Testis (tissue), 3 donors: Measurements from ENCODE around the gene PI4KA. TPM values are rescaled to one million over a fixed set of nuclear protein-coding genes. Genes with fewer than 3 reads are reported as not detected.
"Not testable (repeated sequence)": the region's sequence is repeated elsewhere in the genome, so short reads cannot be mapped to it uniquely, and the experiment has no call there.

Experiments used
- DNase-seq: peaks from one replicate; pipeline ENCODE4 v3.0.0-alpha.2; 2019
- H3K27ac ChIP-seq, 2 donors: fragments of 200-600 bp; sonication (generic); one replicate each; pipeline ENCODE4 v1.5.1; 2019
- H3K27me3 ChIP-seq: fragments of 200-600 bp; sonication (generic); one replicate; pipeline ENCODE4 v1.5.1; 2019
- H3K36me3 ChIP-seq: fragments of 200-600 bp; sonication (generic); one replicate; pipeline ENCODE4 v1.5.1; 2017; ENCODE audit warnings: low read depth; ENCODE audit errors: missing control alignments
- H3K4me1 ChIP-seq: fragments of 200-600 bp; sonication (generic); one replicate; pipeline ENCODE4 v1.5.1; 2019
- H3K4me3 ChIP-seq, 2 donors: fragments of 200-600 bp; sonication (generic); one replicate each; pipeline ENCODE4 v1.5.1; 2017 to 2019
- H3K9me3 ChIP-seq: fragments of 200-600 bp; sonication (generic); one replicate; pipeline ENCODE4 v1.5.1; 2017
- CTCF ChIP-seq, 3 experiments: fragments of 450-650 bp in 2 of 3; fragments of 200-600 bp in 1 of 3; sonication (generic) in 1 of 3; IDR thresholded peaks; one replicate each; pipeline ENCODE4 v1.5.1; 2016 to 2019; ENCODE audit warnings: antibody characterized with exemption in 3 of 3, mild to moderate bottlenecking in 2 of 3, moderate library complexity in 1 of 3
- POLR2A ChIP-seq: fragments of 450-650 bp; IDR thresholded peaks from one replicate; pipeline ENCODE4 v1.6.1; 2017; ENCODE audit warnings: antibody characterized with exemption, mild to moderate bottlenecking, moderate library complexity
- WGBS, 2 donors: methylation state at CpG; one replicate each; pipeline ENCODE4 v1.1.5; 2018; 5-methylcytosine and 5-hydroxymethylcytosine counted together
- intact Hi-C: fragments of 100-400 bp; cut with DNase I; formaldehyde crosslinking; loops from one replicate; pipeline ENCODE4 v1.15.1; 2023; ENCODE audit warnings: low total_unique reads
- polyA plus RNA-seq: library from polyadenylated mRNA; stranded (reverse); fragments of 350-450 nt; fragmentation: Illumina TruSeq; extraction: RNeasy Lipid Tissue Mini Kit (QIAGEN cat#74804); gene quantifications from one replicate; pipeline ENCODE4 v1.2.3, GENCODE V29; 2014; ENCODE audit warnings: low read depth, low replicate concordance; ENCODE audit not compliant: insufficient read depth
- total RNA-seq, 2 donors: library from RNA; depleted of rRNA; stranded (reverse); fragments of >200 nt; gene quantifications; one replicate each; pipeline ENCODE4 v1.2.3, GENCODE V29; 2016

Gene PI4KA
- total and polyA plus RNA-seq, 3 donors from 2014 or later: 124 to 196 (median 140) TPM

GRCh38 chr22:20775342-20775895, 83.2 kb downstream of the PI4KA start:
- Histone ChIP-seq H3K4me1 (no peaks in the 10 kb centered on the region), H3K27ac (no peak overlapping the region), H3K27me3 (no peaks in the 10 kb centered on the region), H3K9me3 (no peaks in the 10 kb centered on the region), H3K4me3 (no peak overlapping the region), H3K36me3 (no peaks in the 10 kb centered on the region)
- DNase-seq: no peak
- TF ChIP-seq POLR2A: no peak
- no peak for TF ChIP-seq CTCF (IDR thresholded peaks at IDR 0.05)
- intact Hi-C loops: no loop called here
- WGBS, 2 donors: 43 to 46% methylated on average over 4 of the region's 4 CpGs

- no peaks in the 10 kb centered on the region for H3K36me3 ChIP-seq
- TF ChIP-seq POLR2A (no peak), CTCF (IDR thresholded peaks at IDR 0.05) (no peak)
- H3K4me1 ChIP-seq: no peaks in the 10 kb centered on the region
- H3K27ac ChIP-seq: no peak overlapping the region
- 85 to 87% methylated on average over 4 of the region's 4 CpGs for whole genome bisulfite sequencing, 2 donors
- H3K9me3 ChIP-seq: no peaks in the 10 kb centered on the region
- no peak overlapping the region for H3K4me3 ChIP-seq
- no peaks in the 10 kb centered on the region for H3K27me3 ChIP-seq
- no peak for DNase-seq
- intact Hi-C loops: no loop called here
Observed at GRCh38 chr22:20774882-20775281, 83.7 kb downstream of the PI4KA start.

- intact Hi-C loops: no loop called here
- Histone ChIP-seq H3K4me3 (no peak within 1 kb of the TSS), H3K9me3 (no peaks in the 10 kb centered on the region), H3K4me1 (no peaks in the 10 kb centered on the region), H3K27me3 (no peaks in the 10 kb centered on the region), H3K36me3 (no peaks in the 10 kb centered on the region), H3K27ac (no peak within 1 kb of the TSS)
- 77 to 85% methylated on average over 4 of the region's 4 CpGs for WGBS, 2 donors
- no peak for TF ChIP-seq POLR2A
- TF ChIP-seq CTCF (IDR thresholded peaks at IDR 0.05): no peak
- no peak for DNase-seq
Observed at GRCh38 chr22:20773793-20774212, 84.8 kb downstream of the PI4KA start, which contains the start of gene SERPIND1. TSS of gene SERPIND1 (plus strand) at chr22:20774113. CDS start at chr22:20779313, 5,200 bp downstream.

GRCh38 chr22:20771918-20772625, 86.5 kb downstream of the PI4KA start:
- no peak for TF ChIP-seq CTCF (IDR thresholded peaks at IDR 0.05)
- H3K4me3 ChIP-seq: no peak overlapping the region
- 76 to 80% methylated on average over 9 of the region's 9 CpGs for WGBS, 2 donors
- H3K36me3 ChIP-seq: no peaks in the 10 kb centered on the region
- no peak for DNase-seq
- intact Hi-C loops: no loop called here
- H3K4me1 ChIP-seq: no peaks in the 10 kb centered on the region
- no peak overlapping the region for H3K27ac ChIP-seq
- no peaks in the 10 kb centered on the region for H3K27me3 ChIP-seq
- no peaks in the 10 kb centered on the region for H3K9me3 ChIP-seq

- H3K27ac ChIP-seq, DNase-seq, H3K4me3 ChIP-seq, H3K9me3 ChIP-seq, H3K36me3 ChIP-seq, H3K4me1 ChIP-seq, H3K27me3 ChIP-seq, intact Hi-C loops: not testable (repeated sequence)
- 83 to 94% methylated on average over 9 of the region's 9 CpGs for WGBS, 2 donors
Observed at GRCh38 chr22:20769496-20769826, 89.2 kb downstream of the PI4KA start.
